ENCODE results near the gene SLC66A1. TPM values are rescaled to one million over a fixed set of nuclear protein-coding genes. Genes with fewer than 3 reads are reported as not detected.

The SLC66A1 gene
- total RNA-seq, 4 donors from 2014 or later = 10.5 to 14.0 (median 12.5) TPM

- no peak for DNase-seq (ENCODE audit: low spot score in 2 of 2)
- H3K9me3 ChIP-seq = no peaks in the 10 kb centered on the region
- TF ChIP-seq EP300 (IDR thresholded peaks at IDR 0.05) (no peak), CTCF (IDR thresholded peaks at IDR 0.05) (no peak), POLR2AphosphoS5 (IDR thresholded peaks at IDR 0.05) (no peak), POLR2A (IDR thresholded peaks at IDR 0.05) (no peak)
- H3K4me1 ChIP-seq = peaks cover 38% of the 10 kb centered on the region
- H3K36me3 ChIP-seq = peaks cover 56% of the 10 kb centered on the region
- H3K27ac ChIP-seq = no peak overlapping the region
- H3K4me3 ChIP-seq = no peak overlapping the region
- no peaks in the 10 kb centered on the region for H3K27me3 ChIP-seq
- 97% methylated on average over 14 of the region's 14 CpGs for WGBS
These were observed 28.3 kb downstream of the SLC66A1 start for GRCh38 chr1:19340387-19340937.

GRCh38 chr1:19341201-19342061 is 29.3 kb downstream of the SLC66A1 start:
- no peak for TF ChIP-seq POLR2AphosphoS5 (IDR thresholded peaks at IDR 0.05)
- no peak for TF ChIP-seq EP300 (IDR thresholded peaks at IDR 0.05)
- no peak for TF ChIP-seq POLR2A (IDR thresholded peaks at IDR 0.05)
- TF ChIP-seq CTCF (IDR thresholded peaks at IDR 0.05) = peak; percentile 79 to 93
- 74% methylated on average over 19 of the region's 25 CpGs for WGBS
- Histone ChIP-seq H3K4me1 (peaks cover 41% of the 10 kb centered on the region), H3K4me3 (no peak overlapping the region), H3K27ac (no peak overlapping the region), H3K36me3 (peaks cover 60% of the 10 kb centered on the region), H3K27me3 (no peaks in the 10 kb centered on the region), H3K9me3 (no peaks in the 10 kb centered on the region)
- DNase-seq (ENCODE audit: low spot score in 2 of 2) = peak; percentile 87 to 88

GRCh38 chr1:19342062-19342750 is 30.1 kb downstream of the SLC66A1 start:
- H3K36me3 ChIP-seq = peaks cover 60% of the 10 kb centered on the region
- 61% methylated on average over 17 of the region's 27 CpGs for WGBS
- H3K4me1 ChIP-seq = peaks cover 43% of the 10 kb centered on the region
- no peak overlapping the region for H3K27ac ChIP-seq
- no peaks in the 10 kb centered on the region for H3K9me3 ChIP-seq
- H3K4me3 ChIP-seq = no peak overlapping the region
- DNase-seq (ENCODE audit: low spot score in 2 of 2) = no peak
- H3K27me3 ChIP-seq = no peaks in the 10 kb centered on the region
- TF ChIP-seq CTCF (IDR thresholded peaks at IDR 0.05) (no peak), EP300 (IDR thresholded peaks at IDR 0.05) (no peak), POLR2AphosphoS5 (IDR thresholded peaks at IDR 0.05) (no peak), POLR2A (IDR thresholded peaks at IDR 0.05) (no peak)

DNA sequence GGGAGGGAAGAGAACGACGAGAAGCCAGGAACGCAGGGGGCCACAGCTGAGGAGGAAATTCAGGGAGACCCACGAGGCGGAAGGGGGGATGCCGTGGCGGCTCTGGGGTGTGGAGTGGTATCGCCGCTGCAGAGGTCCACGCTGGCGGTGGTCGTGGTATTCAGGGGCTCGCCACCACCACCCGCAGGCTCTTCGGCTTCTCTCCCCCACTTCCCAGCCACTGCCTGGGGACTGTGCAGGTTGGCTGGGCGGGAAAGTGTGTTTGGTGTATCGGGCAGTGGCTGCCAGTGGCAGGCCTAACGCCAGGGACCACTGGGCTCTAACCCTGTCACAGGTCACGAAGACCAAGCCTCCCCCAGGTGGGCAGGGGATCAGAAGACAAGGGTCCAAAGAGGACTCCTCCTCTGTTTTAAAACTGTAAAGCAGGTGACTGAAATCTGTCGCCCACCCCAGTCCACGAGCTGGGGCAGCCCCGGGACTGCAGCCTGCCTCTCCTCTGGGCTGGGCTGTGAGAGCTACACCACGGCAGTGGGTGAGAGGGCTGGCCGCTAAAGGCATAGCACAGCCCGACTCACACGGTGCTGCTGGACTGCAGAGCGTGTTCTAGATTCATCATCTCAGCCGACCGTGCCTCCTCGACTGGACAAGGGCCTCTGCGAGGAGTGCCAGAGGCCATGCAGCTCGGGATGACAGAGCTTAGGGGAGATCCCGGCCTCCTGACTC is 30.9 kb downstream of the SLC66A1 start:
- Histone ChIP-seq H3K27me3 (no peaks in the 10 kb centered on the region), H3K36me3 (peaks cover 55% of the 10 kb centered on the region), H3K27ac (no peak overlapping the region), H3K4me1 (peaks cover 45% of the 10 kb centered on the region), H3K9me3 (no peaks in the 10 kb centered on the region), H3K4me3 (no peak overlapping the region)
- DNase-seq (ENCODE audit: low spot score in 2 of 2) = no peak
- TF ChIP-seq CTCF (IDR thresholded peaks at IDR 0.05) = no peak
- TF ChIP-seq EP300 (IDR thresholded peaks at IDR 0.05) = no peak
- TF ChIP-seq POLR2AphosphoS5 (IDR thresholded peaks at IDR 0.05) = no peak
- TF ChIP-seq POLR2A (IDR thresholded peaks at IDR 0.05) = no peak
- 88% methylated on average over 22 of the region's 33 CpGs for WGBS

Data from suprapubic skin (tissue), 4 donors.